Left cardiac atrium (tissue), 4 donors: ENCODE data around the gene RERE. TPM values are rescaled to one million over a fixed set of nuclear protein-coding genes. Genes with fewer than 3 reads are reported as not detected.
A peak's percentile ranks its signal among the peaks of the same experiment; 100 is the strongest.

ENCODE experiments used
- ATAC-seq, 2 donors: fragments of 200-7000 bp; cut with Tn5 transposase; one replicate each; pipeline ENCODE4 v1.9.1; 2020; ENCODE audit warnings: mild to moderate bottlenecking in 2 of 2, moderate library complexity in 2 of 2
- DNase-seq: peaks from one replicate; pipeline ENCODE4 v3.0.0-alpha.2; 2020
- intact Hi-C, 2 donors: fragments of 100-400 bp; cut with DNase I; formaldehyde crosslinking; loops; one replicate each; pipeline versions ENCODE4 v1.14.1 to v1.15.1; 2022 to 2023
- total RNA-seq, 2 donors: library from RNA; stranded (reverse); fragmentation: NEBNext Ultra II Directional; extraction: Animal tissue kit (Norgen Biotek cat#: 25700); gene quantifications; one replicate each; pipeline ENCODE4 v1.2.1, GENCODE V29; 2021
- donor health status: DM: no; HTN: yes; CAD: no.
- donor health status: DM: no; HTN: yes; CAD: no; lungs with severe emphysema.
- donor health status: DM: yes; HTN: yes; CAD: no.
- donor health status: Dilated cardiomyopathy.

Gene RERE
- total RNA-seq, 2 donors from 2014 or later = 128 to 162 TPM

DNA sequence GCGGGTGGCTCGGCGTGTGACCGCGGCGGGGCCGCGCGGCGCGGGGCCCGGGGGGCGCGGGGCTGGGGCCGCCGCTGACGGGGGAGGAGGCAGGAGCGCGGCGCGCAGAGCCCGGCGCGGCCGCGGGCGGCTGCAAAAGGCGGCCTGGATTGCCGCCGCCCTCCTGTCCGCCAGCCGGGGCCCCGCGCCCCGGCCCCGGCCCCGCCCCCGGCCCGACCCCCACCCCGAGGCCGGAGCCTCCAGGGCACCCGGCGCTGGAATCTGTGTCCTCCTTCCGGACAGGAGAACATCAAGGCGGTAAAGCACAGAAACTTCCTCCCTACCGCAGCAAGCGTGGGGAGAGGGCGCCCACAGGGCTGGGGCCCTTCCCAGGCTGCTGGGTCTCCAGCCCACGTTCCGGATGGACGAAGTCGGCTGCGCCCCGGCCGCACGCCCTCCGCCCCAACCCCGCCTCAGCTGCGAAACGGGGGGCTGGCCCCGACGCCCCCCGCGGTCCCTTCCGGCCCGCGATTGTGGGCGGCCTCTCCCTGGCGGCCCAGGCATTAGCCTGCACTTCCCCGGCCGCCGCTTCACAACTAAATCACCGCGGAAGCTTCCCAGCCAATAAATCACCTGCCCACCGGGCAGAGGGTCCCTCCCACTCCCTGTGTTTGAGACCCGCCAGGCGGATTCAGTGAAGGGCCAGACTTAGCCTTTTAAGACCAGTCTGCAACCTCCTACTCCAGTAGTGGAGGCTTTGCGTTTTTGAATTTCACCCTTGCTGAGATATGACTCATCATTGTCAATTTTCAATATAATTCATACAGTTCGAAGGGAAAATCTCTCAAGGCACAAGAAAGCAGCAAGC is 393.5 kb downstream of the RERE start:
- DNase-seq (peak; percentile 60), ATAC-seq (peak; percentile 58 to 79)
- intact Hi-C loops = loop anchor here (5.0 to 10.0 kb wide), 3 partner anchors 52 to 101 kb away; no protein-coding TSS in a partner anchor

DNA sequence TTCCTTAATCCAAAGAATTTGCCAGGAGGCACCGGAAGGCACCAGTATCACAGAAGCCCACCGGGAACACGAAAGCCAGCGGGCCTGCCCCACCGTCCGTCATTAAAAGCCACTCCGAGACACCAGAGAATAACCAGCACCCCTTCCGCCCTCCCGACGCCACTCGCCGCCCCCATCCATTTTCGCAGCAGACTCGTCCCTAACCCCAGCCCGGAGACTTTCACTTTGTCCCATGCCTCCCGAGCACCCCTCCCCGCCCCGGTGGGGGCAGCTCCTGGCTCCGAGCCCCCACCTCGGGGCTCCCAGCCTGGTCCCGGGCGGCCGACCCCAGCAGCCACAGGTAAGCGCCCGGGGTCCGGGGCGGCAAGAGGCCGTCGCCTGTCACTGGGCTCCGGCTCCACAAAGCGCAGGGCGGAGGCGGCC is 394.2 kb downstream of the RERE start:
- ATAC-seq (peak; percentile 1 to 17), DNase-seq (peak; percentile 40)
- intact Hi-C loops = loop anchor here (5.0 to 10.0 kb wide), 3 partner anchors 51 to 102 kb away; no protein-coding TSS in a partner anchor

DNA sequence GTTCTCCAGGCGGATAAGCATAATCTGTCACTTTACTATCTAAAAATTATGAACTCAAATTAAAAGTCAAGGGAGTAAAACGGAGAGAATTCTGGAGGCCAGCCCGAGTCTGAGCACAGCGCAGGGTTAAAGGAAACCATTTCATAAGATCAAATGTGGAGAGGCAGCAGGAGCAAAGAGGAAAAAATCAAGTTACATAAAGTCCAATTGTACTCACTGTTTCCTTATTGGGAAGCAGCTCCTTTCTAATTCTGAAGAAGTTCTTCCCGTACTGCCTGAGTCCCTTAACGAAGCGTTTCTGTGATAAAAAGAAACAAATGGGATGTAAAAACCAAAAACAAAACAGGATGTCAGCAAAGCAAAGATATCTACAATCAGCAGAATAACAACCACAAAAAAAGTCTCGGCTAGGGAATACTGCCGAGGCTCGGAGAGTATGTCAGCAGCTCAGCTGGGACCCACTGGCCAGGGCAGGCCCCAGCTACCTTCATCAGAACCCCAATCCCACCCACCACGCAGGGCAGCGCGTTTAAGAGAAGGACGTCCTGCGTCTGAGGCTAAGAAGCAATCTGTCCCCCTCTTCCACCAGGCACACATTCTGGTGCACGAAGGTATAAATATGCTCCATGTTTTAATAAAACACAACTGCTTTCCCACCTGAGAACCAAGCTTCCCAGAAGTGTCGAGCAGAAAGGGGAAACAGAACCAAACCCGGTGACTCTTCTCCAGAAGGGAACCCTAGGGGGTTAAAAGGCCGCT is 394.8 kb downstream of the RERE start:
- DNase-seq (no peak), ATAC-seq (peak; percentile 20 to 34)
- intact Hi-C loops = loop anchor here (5.0 to 10.0 kb wide), 3 partner anchors 50 to 102 kb away; no protein-coding TSS in a partner anchor

DNA sequence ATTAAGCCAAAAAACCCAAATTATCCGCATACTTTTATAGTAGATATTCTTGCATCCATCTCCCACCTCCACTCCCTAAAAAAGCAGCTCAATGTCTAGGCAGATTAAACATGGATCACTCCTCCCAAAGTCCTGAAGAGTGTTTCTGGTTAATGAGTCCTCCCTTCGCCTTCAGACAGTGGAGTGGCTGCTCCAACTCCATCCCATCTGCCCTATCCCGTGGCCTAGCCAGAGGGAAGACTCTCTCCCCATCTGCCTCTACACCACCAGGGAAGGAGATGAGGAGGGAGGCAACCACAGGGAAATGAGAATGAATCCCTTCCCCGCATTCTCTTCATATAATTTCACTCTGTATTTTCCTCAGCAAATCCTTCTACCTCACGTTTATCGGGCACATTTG is 395.7 kb downstream of the RERE start:
- intact Hi-C loops = loop anchor here (5.0 to 10.0 kb wide), 3 partner anchors 49 to 103 kb away; no protein-coding TSS in a partner anchor
- DNase-seq (no peak), ATAC-seq (peak in 1 of 2 donors; percentile 30)

DNA sequence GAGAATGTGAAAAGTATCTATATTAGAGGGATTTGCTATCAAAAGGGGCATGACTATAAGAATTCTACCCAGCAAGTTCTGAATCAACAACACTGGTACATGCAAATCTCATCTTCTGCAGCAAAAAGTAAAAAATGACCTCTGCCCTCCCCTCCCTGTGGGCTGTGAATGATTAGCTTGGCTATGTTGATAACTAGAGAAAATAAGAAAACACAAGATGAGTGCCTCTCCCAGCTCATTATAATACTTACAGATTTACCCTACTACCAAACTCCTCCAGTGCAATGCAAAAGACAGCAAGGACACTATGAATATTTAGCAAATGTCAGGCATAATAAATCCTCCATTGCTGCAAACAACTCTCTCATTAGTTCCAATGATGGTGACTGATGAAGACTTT is 397.1 kb downstream of the RERE start:
- no peak for DNase-seq
- no peak for ATAC-seq
- intact Hi-C loops = loop anchor here (5.0 to 10.0 kb wide), 3 partner anchors 48 to 104 kb away; no protein-coding TSS in a partner anchor

DNA sequence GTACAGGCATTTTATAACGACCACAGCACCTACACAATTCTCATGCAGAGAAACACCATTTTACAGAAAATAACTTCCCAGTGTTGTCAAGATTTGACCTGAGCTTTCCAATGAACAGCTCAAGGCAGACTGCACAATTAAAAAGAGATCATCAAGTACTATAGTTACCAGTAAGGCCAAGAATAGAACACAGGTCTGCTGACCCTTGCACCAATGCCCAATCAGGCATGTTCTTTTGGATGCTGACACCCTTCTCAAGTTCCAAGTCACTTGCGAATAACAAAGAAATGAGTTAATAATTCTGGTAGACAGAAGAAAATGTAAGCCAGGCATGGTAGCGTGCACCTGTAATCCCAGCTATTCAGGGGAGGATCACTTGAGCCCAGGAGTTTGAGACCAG is 397.6 kb downstream of the RERE start:
- DNase-seq = no peak
- no peak for ATAC-seq
- intact Hi-C loops = loop anchor here (5.0 to 10.0 kb wide), 3 partner anchors 48 to 105 kb away; no protein-coding TSS in a partner anchor

DNA sequence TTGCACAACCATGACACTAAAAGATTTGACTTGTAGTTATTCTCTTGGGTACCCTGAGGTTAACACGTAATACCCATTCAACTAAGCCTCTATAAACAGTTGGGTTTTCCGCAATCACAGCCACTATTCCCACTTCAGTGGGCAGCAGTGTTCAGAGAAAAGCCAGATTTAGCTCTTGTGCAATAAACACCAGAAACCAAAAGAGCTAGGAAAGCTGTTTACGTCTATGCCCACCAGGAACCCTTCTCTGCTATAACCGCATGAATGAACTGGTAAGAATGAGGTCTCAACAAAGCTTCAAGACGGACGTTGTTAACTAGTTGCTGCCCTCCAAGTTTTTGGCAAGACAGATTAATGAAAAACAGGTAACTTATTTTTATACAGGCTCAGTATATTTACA is 398.3 kb downstream of the RERE start:
- no peak for DNase-seq
- no peak for ATAC-seq
- intact Hi-C loops = no loop called here

DNA sequence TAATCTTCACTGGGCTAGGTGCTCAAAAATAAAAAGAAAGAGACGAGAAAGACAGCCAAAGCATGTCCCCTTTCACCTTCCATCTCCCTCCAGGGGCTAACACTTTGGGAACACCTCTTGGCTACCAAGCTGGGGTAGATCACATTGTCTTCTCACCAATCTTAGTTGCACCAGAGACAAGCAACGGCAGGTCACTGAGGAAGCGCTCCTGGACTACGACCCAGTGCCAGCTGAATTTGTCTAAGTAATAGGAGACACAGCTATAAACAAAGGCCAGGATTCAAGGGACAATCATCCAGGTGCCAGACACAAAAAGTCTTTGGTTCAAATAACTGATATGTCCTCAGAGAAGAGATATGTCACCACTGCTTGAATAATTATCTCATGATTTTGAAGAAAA is 399.1 kb downstream of the RERE start:
- intact Hi-C loops = no loop called here
- no peak for ATAC-seq

DNA sequence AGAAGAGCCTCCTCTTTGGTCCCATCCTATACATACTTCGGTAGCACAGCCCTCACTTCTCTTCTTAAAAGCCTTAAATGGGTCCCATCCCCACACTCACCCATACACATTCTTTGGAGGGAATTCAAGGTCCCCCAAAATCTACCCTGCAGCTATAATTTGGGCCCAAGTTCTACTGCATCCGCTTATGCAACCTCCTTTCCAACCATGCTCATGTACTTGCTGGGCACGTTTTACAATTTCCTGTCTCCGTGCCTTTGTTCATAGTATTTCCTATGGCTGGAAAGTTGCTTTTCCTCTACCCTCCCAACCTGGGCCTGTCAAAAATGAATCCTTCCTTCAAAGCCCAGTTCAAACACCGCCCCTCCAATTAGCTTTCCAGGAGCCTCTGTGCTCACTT is 399.8 kb downstream of the RERE start:
- intact Hi-C loops = no loop called here
- DNase-seq = no peak
- ATAC-seq = no peak

More for the DNA sequence above, 399.1 kb downstream of the RERE start:
- no peak for DNase-seq

DNA sequence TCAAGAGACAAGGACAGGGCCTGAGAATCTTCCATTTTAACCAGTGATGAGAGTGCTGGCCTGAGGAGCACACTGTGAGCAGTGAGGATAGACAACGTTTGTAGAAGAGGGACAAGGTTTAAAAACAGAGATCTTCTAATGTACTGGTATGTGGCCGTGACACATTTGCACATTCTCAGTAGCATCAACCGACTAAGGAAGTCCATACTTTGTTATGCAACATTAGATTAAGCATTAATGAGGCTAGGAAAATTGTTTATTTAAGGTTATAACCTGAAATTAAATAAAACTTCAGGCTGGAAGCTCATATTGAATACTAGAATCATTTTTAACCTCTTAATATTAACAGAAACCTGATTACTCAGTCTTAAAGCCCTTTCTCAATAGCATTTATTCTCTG is 400.6 kb downstream of the RERE start:
- ATAC-seq (no peak), DNase-seq (no peak)
- intact Hi-C loops = no loop called here

DNA sequence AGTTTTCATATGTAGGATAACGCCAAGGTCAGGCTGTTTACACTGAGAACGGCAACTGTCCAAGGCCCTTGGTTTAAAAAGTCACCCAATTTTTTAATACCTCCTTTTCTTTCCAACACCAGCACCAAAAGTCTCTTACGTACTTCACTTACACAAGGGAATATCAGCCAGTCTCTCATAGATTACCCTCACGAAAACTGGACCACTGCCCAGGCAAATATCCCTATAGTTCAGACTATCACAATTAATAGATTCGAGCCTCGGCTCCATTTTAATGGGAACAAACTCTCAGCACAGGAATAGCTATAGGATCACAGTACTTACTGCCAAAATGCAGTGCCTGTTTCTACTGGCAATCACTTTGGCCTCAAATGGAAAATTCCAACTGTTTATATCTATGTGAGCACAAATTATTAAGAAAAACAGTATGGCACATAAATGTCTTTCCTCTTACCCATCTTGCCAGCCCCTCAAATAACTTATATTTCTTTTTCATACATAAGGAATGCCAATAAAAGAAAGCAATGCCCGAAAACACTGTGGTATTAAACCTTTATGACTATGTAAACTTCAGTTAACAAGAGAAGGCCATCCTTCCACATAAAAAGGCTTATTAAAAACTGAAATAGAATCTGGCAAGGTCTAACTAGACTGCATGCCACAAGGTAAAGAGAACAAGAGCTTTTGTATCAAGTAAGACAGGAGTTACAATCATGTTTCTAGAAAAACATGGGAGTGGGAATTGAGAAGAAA is 401.7 kb downstream of the RERE start:
- DNase-seq (no peak), ATAC-seq (no peak)
- intact Hi-C loops = no loop called here

DNA sequence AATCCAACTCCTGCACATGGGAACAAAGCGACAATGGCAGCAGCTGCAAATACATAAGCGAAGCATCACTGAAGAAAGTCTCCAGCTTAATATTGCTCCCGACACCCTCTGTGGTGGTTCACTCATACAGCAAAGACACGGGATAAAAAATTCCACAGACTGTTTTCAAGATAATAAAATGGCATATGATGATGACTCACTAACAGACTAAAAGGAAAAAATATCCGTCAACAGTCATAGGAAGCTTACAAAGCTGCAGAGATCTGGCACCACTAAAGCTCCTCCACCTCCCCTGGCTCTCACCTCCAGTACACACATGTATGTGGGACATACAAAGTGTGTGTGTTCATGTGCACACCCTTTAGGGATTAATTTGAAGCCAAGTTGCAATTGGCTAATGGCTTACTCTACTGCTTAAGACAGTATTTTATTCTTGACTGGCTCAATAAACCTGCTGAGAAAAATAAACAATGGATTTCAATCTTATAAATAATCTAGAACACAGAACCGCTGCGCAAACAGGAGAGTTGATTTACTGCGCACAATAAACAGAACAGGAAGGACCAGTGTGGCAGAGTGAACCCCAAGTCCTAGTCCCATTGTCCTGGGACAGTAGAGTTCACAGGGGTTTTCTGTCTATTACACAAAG is 405.1 kb downstream of the RERE start:
- ATAC-seq (peak; percentile 11 to 81), DNase-seq (peak; percentile 46)
- intact Hi-C loops = no loop called here

DNA sequence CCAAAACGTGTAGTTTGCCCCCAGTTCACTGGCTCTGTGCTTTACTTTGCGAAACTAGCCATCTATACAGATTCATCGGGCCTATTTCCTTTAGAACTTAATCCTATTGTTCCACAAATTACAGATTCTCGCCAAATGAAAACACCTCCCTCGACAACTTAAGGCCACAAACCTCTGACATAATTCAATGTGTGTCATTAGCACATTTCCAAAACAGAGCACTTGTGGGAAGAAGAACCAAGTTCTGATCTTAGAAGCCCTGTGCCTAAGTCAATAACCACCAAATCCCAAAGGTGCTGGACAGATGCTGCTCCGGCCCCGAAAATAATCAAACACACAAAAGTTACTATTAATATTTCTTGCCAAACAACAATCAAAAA is 405.6 kb downstream of the RERE start:
- ATAC-seq = peak in 1 of 2 donors; percentile 10
- DNase-seq = no peak
- intact Hi-C loops = no loop called here

DNA sequence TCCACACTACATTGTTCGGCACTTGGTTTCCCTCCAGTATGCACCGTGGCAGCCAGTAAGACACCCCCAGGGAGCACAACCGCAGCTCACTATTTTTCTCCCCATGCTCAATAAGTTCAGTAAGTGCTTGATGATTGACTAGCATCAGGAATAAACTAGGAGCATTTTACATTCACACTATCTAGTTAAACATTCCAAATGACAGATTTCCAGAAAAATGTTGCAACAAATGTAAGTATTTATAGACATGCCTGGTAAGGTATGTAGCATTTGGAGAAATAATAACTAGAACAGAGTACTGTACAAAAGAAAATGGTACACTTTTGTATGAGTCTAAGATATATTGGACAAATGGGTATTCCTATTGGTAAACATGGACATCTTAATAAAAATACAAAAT is 406.6 kb downstream of the RERE start:
- ATAC-seq (no peak), DNase-seq (no peak)
- intact Hi-C loops = no loop called here

DNA sequence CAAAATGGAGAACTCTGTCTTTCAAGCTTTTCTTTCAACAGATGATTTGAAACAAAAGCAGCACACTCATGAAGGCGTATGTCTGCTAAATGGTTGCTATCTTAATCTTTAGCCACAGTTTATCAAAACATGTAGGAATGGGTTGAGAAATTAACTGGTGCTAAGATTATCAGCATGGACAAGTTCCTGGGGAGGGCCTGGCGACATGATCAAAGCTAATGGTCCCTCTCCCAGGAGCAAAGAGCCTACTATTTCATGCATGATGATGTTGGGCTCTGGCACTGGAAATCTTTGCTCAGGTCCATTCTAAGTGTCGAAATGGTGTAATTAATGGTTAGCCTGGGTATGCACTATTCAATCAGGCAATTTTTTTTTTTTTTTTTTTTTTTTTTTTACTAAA is 407.8 kb downstream of the RERE start:
- ATAC-seq = no peak
- intact Hi-C loops = loop anchor here (5.0 kb wide), 1 partner anchor 37 kb away; no protein-coding TSS in a partner anchor

DNA sequence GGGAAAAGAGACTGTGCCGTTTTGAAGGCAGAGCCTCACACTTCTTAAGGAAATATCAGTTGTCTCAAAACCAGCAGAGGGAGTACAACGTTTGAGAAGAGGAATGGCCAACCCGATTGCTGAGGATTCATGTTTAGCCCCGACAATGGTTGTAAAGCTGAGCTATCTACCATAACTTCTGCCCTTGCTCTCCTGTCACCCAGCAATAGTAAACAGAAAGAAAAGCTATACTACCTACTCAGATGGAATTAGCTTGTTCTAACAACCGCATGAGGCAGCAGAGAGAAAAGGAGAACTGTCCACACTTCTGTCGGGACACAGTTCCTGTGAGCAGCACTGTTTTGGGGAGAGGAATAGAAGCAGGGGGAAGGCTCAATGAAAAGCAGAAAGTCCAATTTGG is 408.3 kb downstream of the RERE start:
- intact Hi-C loops = loop anchor here (5.0 kb wide), 1 partner anchor 37 kb away; no protein-coding TSS in a partner anchor

More for the DNA sequence above, 407.8 kb downstream of the RERE start:
- DNase-seq = no peak

DNA sequence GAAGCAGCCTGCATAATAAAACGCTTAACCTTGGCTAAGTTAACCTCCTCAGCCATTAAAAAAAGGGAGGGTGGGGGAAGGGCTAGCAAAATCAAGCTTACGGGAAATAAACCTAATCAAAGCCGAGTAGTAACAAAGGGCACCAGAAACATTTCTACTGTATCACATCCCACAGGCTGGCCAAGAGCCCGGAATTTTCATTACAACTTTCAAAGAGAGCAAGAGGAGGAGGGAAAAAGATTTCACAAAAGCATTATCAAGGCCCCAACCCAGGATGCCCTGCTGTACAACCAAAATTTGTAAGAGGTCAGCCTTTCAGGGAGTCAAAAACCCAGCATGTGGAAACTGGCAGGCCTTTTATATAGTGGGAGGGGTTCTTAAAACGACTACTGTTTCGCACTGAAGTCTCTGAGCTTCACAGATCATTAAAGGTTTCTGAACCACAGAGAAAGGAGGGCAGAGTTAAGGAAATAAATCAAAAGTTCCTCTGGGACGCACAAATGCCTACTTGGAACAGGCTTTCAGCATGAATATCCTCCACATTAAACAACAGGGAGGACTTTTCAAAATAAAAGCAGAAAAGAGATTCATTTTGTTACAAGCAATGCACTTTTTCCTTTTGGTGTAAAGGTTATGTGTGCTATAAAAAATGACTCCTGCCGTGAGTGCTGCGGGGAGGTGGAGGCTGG is 409.1 kb downstream of the RERE start:
- intact Hi-C loops = loop anchor here (5.0 kb wide), 1 partner anchor 36 kb away; no protein-coding TSS in a partner anchor
- peak; percentile 88 for DNase-seq
- ATAC-seq = peak; percentile 75 to 80

More for the DNA sequence above, 408.3 kb downstream of the RERE start:
- no peak for DNase-seq
- ATAC-seq = peak; percentile 50 to 52

DNA sequence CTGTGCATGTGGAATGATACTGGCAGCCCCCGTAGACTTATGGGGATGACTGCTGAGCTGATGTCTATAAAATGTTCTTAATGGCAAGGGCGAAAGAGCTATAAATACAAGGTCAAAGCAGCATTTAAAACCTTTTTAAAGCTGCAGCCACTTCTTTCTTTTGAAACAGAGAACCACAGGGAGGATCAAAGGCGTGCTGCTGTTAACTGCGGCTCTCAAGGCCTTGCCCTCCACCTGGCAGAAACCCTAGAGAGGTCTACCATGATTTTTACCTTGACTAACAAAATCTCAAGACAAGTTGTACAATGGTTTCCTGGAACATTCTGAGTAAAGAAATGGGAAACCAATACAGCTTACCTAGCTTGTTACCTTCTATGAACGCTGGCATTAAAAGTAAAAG is 409.8 kb downstream of the RERE start:
- ATAC-seq (no peak), DNase-seq (no peak)
- intact Hi-C loops = loop anchor here (5.0 kb wide), 1 partner anchor 35 kb away; no protein-coding TSS in a partner anchor
